ENCODE data around the gene MRPS10. TPM values are rescaled to one million over a fixed set of nuclear protein-coding genes. Genes with fewer than 3 reads are reported as not detected.
"Not testable (repeated sequence)": the region's sequence is repeated elsewhere in the genome, so short reads cannot be mapped to it uniquely, and the experiment has no call there.

MRPS10 gene
- total RNA-seq, 6 experiments from 2014 or later: 17.7 to 35.3 (median 20.1) TPM

DNA sequence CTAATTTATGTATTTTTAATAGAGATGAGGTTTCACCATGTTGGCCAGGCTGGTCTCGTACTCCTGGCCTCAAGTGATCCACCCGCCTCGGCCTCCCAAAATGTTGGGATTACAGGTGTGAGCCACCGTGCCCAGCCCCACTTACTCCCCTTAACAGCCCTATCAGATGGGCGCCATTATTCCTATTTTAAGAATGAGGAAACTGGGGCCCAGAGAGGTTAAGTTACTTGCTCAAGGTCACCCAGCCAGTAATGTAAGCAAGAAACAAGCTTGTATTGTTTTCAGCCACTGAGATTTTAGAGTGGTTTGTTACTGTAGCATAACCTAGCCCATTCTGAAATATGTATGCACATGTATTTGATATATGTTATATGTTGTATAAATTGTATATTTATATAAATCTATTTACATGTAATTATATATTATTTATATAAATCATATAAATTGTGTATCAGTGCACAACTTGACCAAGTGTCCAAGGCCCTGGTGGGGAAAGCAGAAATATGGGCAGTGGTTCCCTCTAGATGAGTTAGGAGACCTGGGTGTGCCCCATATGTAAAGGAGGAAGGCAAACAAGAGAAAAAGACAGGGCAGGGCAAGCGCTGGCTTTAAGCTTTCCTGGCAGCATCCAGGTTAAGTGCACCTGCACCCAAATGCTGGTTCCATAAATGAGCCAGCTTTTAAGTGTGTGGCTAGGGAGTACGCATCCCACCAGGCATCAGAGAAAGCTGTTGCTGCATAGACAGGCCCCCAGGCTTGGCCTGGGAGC, 45.7 kb downstream of the MRPS10 start:
- no peak for ATAC-seq

DNA sequence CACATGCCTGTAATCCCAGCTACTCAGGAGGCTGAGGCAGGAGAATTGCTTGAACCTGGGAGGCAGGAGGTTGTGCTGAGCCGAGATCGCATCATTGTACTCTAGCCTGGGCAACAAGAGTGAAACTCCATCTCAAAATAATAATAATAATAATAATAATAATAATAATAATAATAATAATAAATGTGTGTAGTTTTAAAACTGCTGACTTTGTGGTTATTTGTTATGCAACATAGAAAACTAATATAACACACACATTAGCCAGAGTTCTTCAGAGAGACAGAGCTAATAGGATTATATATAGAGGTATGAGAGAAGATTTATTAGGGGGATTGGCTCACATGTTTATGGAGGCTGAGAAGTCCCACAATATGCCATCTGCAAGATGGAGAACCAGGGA, 47.9 kb downstream of the MRPS10 start:
- intact Hi-C loops (cut with DNase I): loop anchor here (5.0 to 10.0 kb wide), 2 partner anchors 55 to 92 kb away; no protein-coding TSS in a partner anchor
- not testable (repeated sequence) for H3K4me3 ChIP-seq, H3K9me3 ChIP-seq, DNase-seq, H3K27ac ChIP-seq, H3K36me3 ChIP-seq, ATAC-seq, H3K4me1 ChIP-seq, H3K27me3 ChIP-seq
- WGBS (ENCODE audit: insufficient coverage, low coverage, low lambda C conversion rate, missing lambda C conversion rate): 38% methylated on average over 2 of the region's 2 CpGs

More for the DNA sequence above, 45.7 kb downstream of the MRPS10 start:
- H3K27ac ChIP-seq: no peak overlapping the region
- DNase-seq: no peak
- no peaks in the 10 kb centered on the region for H3K36me3 ChIP-seq
- H3K27me3 ChIP-seq: no peaks in the 10 kb centered on the region
- H3K9me3 ChIP-seq: no peaks in the 10 kb centered on the region
- 88% methylated on average over 5 of the region's 7 CpGs for WGBS (ENCODE audit: insufficient coverage, low coverage, low lambda C conversion rate, missing lambda C conversion rate)
- TF ChIP-seq, protein P1, sequence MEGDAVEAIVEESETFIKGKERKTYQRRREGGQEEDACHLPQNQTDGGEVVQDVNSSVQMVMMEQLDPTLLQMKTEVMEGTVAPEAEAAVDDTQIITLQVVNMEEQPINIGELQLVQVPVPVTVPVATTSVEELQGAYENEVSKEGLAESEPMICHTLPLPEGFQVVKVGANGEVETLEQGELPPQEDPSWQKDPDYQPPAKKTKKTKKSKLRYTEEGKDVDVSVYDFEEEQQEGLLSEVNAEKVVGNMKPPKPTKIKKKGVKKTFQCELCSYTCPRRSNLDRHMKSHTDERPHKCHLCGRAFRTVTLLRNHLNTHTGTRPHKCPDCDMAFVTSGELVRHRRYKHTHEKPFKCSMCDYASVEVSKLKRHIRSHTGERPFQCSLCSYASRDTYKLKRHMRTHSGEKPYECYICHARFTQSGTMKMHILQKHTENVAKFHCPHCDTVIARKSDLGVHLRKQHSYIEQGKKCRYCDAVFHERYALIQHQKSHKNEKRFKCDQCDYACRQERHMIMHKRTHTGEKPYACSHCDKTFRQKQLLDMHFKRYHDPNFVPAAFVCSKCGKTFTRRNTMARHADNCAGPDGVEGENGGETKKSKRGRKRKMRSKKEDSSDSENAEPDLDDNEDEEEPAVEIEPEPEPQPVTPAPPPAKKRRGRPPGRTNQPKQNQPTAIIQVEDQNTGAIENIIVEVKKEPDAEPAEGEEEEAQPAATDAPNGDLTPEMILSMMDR (IDR thresholded peaks at IDR 0.05): no peak
- no peak for TF ChIP-seq POLR2A (IDR thresholded peaks at IDR 0.05)
- H3K4me1 ChIP-seq: no peaks in the 10 kb centered on the region
- intact Hi-C loops (cut with DNase I): no loop called here
- H3K4me3 ChIP-seq: no peak overlapping the region

- Histone ChIP-seq H3K4me3 (no peak overlapping the region), H3K27ac (no peak overlapping the region), H3K36me3 (no peaks in the 10 kb centered on the region), H3K9me3 (no peaks in the 10 kb centered on the region), H3K27me3 (no peaks in the 10 kb centered on the region), H3K4me1 (no peaks in the 10 kb centered on the region)
- intact Hi-C loops (cut with DNase I): loop anchor here (5.0 to 10.0 kb wide), 2 partner anchors 56 to 91 kb away; no protein-coding TSS in a partner anchor
- DNase-seq (no peak), ATAC-seq (no peak)
- TF ChIP-seq, protein P1 (IDR thresholded peaks at IDR 0.05): no peak
- WGBS (ENCODE audit: insufficient coverage, low coverage, low lambda C conversion rate, missing lambda C conversion rate): 81% methylated on average over 6 of the region's 6 CpGs
These were observed 49.0 kb downstream of the MRPS10 start for GRCh38 chr6:42168650-42169049.

GRCh38 chr6:42166444-42167141, 51.1 kb downstream of the MRPS10 start:
- Histone ChIP-seq H3K4me1 (no peaks in the 10 kb centered on the region), H3K4me3 (no peak overlapping the region), H3K9me3 (no peaks in the 10 kb centered on the region), H3K27me3 (no peaks in the 10 kb centered on the region), H3K27ac (no peak overlapping the region), H3K36me3 (no peaks in the 10 kb centered on the region)
- WGBS (ENCODE audit: insufficient coverage, low coverage, low lambda C conversion rate, missing lambda C conversion rate): 5% methylated on average over 6 of the region's 8 CpGs
- ATAC-seq (peak; percentile 90 to 96 (median 92)), DNase-seq (peak; percentile 55 to 68 (median 57))
- intact Hi-C loops (cut with DNase I): loop anchor here (5.0 to 10.0 kb wide), 2 partner anchors 58 to 89 kb away; no protein-coding TSS in a partner anchor
- TF ChIP-seq, protein P1 (IDR thresholded peaks at IDR 0.05): peak; percentile 94 to 97 (median 95)
- TF ChIP-seq POLR2A (IDR thresholded peaks at IDR 0.05): no peak

GRCh38 chr6:42165016-42165415, 52.6 kb downstream of the MRPS10 start:
- ATAC-seq: no peak
- intact Hi-C loops (cut with DNase I): loop anchor here (5.0 to 10.0 kb wide), 2 partner anchors 60 to 88 kb away; no protein-coding TSS in a partner anchor
- TF ChIP-seq, protein P1 (IDR thresholded peaks at IDR 0.05): no peak
- TF ChIP-seq POLR2A (IDR thresholded peaks at IDR 0.05): no peak
- H3K4me3 ChIP-seq: no peak overlapping the region
- H3K9me3 ChIP-seq: no peaks in the 10 kb centered on the region
- H3K27ac ChIP-seq: no peak overlapping the region
- H3K27me3 ChIP-seq: no peaks in the 10 kb centered on the region
- DNase-seq: no peak
- H3K36me3 ChIP-seq: no peaks in the 10 kb centered on the region
- WGBS (ENCODE audit: insufficient coverage, low coverage, low lambda C conversion rate, missing lambda C conversion rate): 58% methylated on average over 3 of the region's 9 CpGs
- H3K4me1 ChIP-seq: no peaks in the 10 kb centered on the region
